ENCODE measurements around the gene CLGN. TPM values are rescaled to one million over a fixed set of nuclear protein-coding genes. Genes with fewer than 3 reads are reported as not detected.

CLGN gene
- total RNA-seq, 1 donor from 2014 or later: 10.8 TPM

GRCh38 chr4:140363558-140363957 lies 63.9 kb downstream of the CLGN start:
- peaks cover 5% of the 10 kb centered on the region for H3K4me1 Mint-ChIP-seq (ENCODE audit: low read depth)
- H3K27ac Mint-ChIP-seq: no peak overlapping the region
- peaks cover 1% of the 10 kb centered on the region for H3K36me3 Mint-ChIP-seq (ENCODE audit: insufficient read depth)
- no peak overlapping the region for H3K4me3 Mint-ChIP-seq (ENCODE audit: low read depth)
- DNase-seq (ENCODE audit: low spot score, unreplicated experiment): no peak
- no peak for TF ChIP-seq CTCF (IDR thresholded peaks at IDR 0.05; ENCODE audit: unreplicated experiment)
- no peaks in the 10 kb centered on the region for H3K9me3 Mint-ChIP-seq (ENCODE audit: low read depth)
- no peaks in the 10 kb centered on the region for H3K27me3 Mint-ChIP-seq

GRCh38 chr4:140363051-140363450 lies 64.4 kb downstream of the CLGN start:
- H3K4me3 Mint-ChIP-seq (ENCODE audit: low read depth): no peak overlapping the region
- no peaks in the 10 kb centered on the region for H3K9me3 Mint-ChIP-seq (ENCODE audit: low read depth)
- peaks cover 1% of the 10 kb centered on the region for H3K36me3 Mint-ChIP-seq (ENCODE audit: insufficient read depth)
- peaks cover 9% of the 10 kb centered on the region for H3K4me1 Mint-ChIP-seq (ENCODE audit: low read depth)
- no peak overlapping the region for H3K27ac Mint-ChIP-seq
- no peaks in the 10 kb centered on the region for H3K27me3 Mint-ChIP-seq
- TF ChIP-seq CTCF (IDR thresholded peaks at IDR 0.05; ENCODE audit: unreplicated experiment): no peak
- DNase-seq (ENCODE audit: low spot score, unreplicated experiment): no peak

- Mint-ChIP-seq H3K27me3 (no peaks in the 10 kb centered on the region), H3K27ac (no peak overlapping the region), H3K4me1 (ENCODE audit: low read depth) (peaks cover 16% of the 10 kb centered on the region), H3K4me3 (ENCODE audit: low read depth) (no peak overlapping the region), H3K9me3 (ENCODE audit: low read depth) (no peaks in the 10 kb centered on the region), H3K36me3 (ENCODE audit: insufficient read depth) (no peaks in the 10 kb centered on the region)
- TF ChIP-seq CTCF (IDR thresholded peaks at IDR 0.05; ENCODE audit: unreplicated experiment): no peak
- DNase-seq (ENCODE audit: low spot score, unreplicated experiment): no peak
Observed at GRCh38 chr4:140361099-140361498, 66.3 kb downstream of the CLGN start.

- H3K27ac Mint-ChIP-seq: peak overlapping the region; percentile 85
- H3K4me1 Mint-ChIP-seq (ENCODE audit: low read depth): peaks cover 16% of the 10 kb centered on the region
- H3K27me3 Mint-ChIP-seq: no peaks in the 10 kb centered on the region
- peak; percentile 87 for TF ChIP-seq CTCF (IDR thresholded peaks at IDR 0.05; ENCODE audit: unreplicated experiment)
- H3K4me3 Mint-ChIP-seq (ENCODE audit: low read depth): no peak overlapping the region
- H3K9me3 Mint-ChIP-seq (ENCODE audit: low read depth): no peaks in the 10 kb centered on the region
- peak; percentile 70 for DNase-seq (ENCODE audit: low spot score, unreplicated experiment)
- H3K36me3 Mint-ChIP-seq (ENCODE audit: insufficient read depth): no peaks in the 10 kb centered on the region
Observed at GRCh38 chr4:140359562-140360427, 67.7 kb downstream of the CLGN start.

DNA sequence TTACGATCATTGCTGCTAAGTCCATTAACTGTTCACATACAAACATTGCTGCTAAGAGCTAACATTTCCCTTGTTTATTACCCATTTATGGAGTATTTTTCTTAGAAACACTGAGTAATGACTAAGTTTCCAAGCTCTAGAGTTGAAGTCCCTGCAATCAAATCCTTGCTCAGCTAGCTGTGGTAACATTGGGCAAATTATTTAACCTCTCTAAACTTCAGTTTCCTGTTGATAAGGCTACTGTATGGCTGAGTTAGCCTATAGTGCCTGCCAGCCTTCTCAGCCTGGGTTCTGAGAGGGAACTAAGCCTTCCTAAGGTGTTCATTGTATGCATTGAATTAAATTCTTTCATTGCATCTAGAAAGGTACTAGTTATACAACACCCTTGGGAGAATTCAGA lies 69.2 kb downstream of the CLGN start:
- Mint-ChIP-seq H3K9me3 (ENCODE audit: low read depth) (no peaks in the 10 kb centered on the region), H3K4me1 (ENCODE audit: low read depth) (peaks cover 26% of the 10 kb centered on the region), H3K36me3 (ENCODE audit: insufficient read depth) (no peaks in the 10 kb centered on the region), H3K27me3 (no peaks in the 10 kb centered on the region), H3K4me3 (ENCODE audit: low read depth) (no peak overlapping the region), H3K27ac (no peak overlapping the region)
- TF ChIP-seq CTCF (IDR thresholded peaks at IDR 0.05; ENCODE audit: unreplicated experiment): no peak
- no peak for DNase-seq (ENCODE audit: low spot score, unreplicated experiment)
